HL-60 (cell line): Measurements from ENCODE around the gene ATXN7L1.

Experiments used
- DNase-seq, 2 experiments: peaks; one replicate each; pipeline ENCODE4 v3.0.0-alpha.2; 2010 to 2020; ENCODE audit warnings: low read depth in 1 of 2, low spot score in 1 of 2
- H3K27ac ChIP-seq: fragments of 250-450 bp; sonication (Bioruptor Pico); replicated peaks from 2 replicates; pipeline ENCODE4 v1.5.1; 2020; ENCODE audit warnings: mild to moderate bottlenecking, moderate library complexity
- H3K27me3 ChIP-seq: fragments of 250-450 bp; sonication (Bioruptor Pico); 2 replicates; pipeline ENCODE4 v1.5.1; 2021; ENCODE audit warnings: mild to moderate bottlenecking, moderate library complexity; ENCODE audit not compliant: insufficient read depth, poor library complexity, severe bottlenecking
- H3K4me3 ChIP-seq: replicated peaks from 2 replicates; pipeline ENCODE4 v1.5.1; 2011; ENCODE audit warnings: mild to moderate bottlenecking, control low read depth, low read length; ENCODE audit not compliant: insufficient read depth
- GABPA ChIP-seq: IDR thresholded peaks from 2 replicates; pipeline ENCODE4 v1.6.1; 2012; ENCODE audit warnings: low read depth
- POLR2AphosphoS5 ChIP-seq: IDR thresholded peaks from 2 replicates; pipeline ENCODE4 v1.6.1; 2012; ENCODE audit warnings: low read depth
- SPI1 ChIP-seq: IDR thresholded peaks from 2 replicates; pipeline ENCODE4 v1.6.1; 2012; ENCODE audit warnings: low read depth, mild to moderate bottlenecking, borderline replicate concordance
- TF ChIP-seq, protein P1 (sequence below): IDR thresholded peaks from 2 replicates; pipeline ENCODE4 v1.6.1; 2012; ENCODE audit warnings: low read depth; ENCODE audit not compliant: insufficient replicate concordance
- TF ChIP-seq, protein P2 (sequence below): IDR thresholded peaks from one replicate; pipeline ENCODE4 v1.5.1; 2011; ENCODE audit warnings: low read length, control low read depth, inconsistent platforms; ENCODE audit not compliant: insufficient read depth

The ATXN7L1 gene

DNA sequence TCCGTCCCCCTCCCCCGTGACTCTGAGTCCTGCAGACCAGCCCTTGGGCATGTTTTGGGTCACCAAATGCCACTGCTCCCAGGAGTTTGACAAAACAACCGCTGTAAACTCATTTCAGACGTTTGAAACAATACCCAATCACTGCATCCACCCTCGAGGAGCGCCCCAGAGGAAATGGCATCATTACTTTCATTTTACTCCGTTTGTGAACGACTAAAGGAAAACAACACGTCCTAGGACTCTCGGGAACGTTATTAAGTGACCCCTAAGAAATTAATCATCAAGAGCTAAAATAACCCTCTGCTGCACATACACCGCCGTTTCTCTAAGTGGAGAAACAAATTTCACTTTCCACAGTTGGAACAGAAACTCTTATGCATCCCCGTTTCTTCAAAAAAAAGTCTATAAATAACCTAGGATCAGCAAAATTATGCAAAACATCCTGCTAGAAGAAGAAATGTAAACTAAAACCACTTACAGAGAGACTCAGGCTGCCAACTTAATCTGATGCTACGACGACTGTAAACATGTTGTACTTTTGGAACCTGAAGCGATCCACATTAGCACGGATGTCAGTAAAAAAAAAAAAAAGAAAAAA is 185.2 kb downstream of the ATXN7L1 start:
- no peak for DNase-seq
- Histone ChIP-seq H3K4me3 (no peak overlapping the region), H3K27ac (no peak overlapping the region), H3K27me3 (no peaks in the 10 kb centered on the region)
- TF ChIP-seq SPI1 (no peak), POLR2AphosphoS5 (no peak), GABPA (no peak)
- TF ChIP-seq, protein P1, sequence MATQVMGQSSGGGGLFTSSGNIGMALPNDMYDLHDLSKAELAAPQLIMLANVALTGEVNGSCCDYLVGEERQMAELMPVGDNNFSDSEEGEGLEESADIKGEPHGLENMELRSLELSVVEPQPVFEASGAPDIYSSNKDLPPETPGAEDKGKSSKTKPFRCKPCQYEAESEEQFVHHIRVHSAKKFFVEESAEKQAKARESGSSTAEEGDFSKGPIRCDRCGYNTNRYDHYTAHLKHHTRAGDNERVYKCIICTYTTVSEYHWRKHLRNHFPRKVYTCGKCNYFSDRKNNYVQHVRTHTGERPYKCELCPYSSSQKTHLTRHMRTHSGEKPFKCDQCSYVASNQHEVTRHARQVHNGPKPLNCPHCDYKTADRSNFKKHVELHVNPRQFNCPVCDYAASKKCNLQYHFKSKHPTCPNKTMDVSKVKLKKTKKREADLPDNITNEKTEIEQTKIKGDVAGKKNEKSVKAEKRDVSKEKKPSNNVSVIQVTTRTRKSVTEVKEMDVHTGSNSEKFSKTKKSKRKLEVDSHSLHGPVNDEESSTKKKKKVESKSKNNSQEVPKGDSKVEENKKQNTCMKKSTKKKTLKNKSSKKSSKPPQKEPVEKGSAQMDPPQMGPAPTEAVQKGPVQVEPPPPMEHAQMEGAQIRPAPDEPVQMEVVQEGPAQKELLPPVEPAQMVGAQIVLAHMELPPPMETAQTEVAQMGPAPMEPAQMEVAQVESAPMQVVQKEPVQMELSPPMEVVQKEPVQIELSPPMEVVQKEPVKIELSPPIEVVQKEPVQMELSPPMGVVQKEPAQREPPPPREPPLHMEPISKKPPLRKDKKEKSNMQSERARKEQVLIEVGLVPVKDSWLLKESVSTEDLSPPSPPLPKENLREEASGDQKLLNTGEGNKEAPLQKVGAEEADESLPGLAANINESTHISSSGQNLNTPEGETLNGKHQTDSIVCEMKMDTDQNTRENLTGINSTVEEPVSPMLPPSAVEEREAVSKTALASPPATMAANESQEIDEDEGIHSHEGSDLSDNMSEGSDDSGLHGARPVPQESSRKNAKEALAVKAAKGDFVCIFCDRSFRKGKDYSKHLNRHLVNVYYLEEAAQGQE, result no peak
- TF ChIP-seq, protein P2, sequence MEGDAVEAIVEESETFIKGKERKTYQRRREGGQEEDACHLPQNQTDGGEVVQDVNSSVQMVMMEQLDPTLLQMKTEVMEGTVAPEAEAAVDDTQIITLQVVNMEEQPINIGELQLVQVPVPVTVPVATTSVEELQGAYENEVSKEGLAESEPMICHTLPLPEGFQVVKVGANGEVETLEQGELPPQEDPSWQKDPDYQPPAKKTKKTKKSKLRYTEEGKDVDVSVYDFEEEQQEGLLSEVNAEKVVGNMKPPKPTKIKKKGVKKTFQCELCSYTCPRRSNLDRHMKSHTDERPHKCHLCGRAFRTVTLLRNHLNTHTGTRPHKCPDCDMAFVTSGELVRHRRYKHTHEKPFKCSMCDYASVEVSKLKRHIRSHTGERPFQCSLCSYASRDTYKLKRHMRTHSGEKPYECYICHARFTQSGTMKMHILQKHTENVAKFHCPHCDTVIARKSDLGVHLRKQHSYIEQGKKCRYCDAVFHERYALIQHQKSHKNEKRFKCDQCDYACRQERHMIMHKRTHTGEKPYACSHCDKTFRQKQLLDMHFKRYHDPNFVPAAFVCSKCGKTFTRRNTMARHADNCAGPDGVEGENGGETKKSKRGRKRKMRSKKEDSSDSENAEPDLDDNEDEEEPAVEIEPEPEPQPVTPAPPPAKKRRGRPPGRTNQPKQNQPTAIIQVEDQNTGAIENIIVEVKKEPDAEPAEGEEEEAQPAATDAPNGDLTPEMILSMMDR, result no peak

DNA sequence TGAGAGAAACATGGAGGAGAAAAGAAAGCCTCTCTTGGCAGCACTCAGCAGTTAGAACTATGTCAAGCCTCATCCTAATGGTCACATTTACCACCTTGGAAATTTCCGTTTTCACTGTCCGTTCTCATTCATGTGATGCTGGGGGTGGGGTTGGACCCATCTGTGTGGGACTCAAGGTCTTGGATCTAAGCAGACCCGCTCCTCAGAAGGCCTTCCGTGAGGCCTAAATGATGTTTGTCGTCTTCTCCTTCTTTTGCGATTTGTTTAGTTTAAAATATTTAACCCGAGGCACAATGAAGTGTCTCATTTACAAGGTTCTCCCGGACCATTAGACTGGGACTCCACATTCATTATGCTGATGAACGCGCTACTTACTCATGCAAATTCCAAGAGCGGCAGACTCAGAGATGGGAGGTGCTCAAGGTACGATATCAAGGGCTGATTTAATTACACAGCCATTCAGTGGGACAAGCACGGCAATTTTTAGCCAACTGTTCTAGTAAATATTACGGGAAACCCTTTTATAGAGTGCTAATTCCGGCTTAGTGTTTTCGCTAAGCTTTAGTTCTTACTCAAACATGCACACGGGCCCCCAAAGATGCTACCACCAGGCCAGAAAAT is 186.0 kb downstream of the ATXN7L1 start:
- no peak overlapping the region for H3K4me3 ChIP-seq
- TF ChIP-seq, protein P2, result no peak
- TF ChIP-seq, protein P1, result no peak
- TF ChIP-seq SPI1, result no peak
- TF ChIP-seq POLR2AphosphoS5, result no peak
- TF ChIP-seq GABPA, result no peak
- DNase-seq, result no peak
- no peak overlapping the region for H3K27ac ChIP-seq
- no peaks in the 10 kb centered on the region for H3K27me3 ChIP-seq

DNA sequence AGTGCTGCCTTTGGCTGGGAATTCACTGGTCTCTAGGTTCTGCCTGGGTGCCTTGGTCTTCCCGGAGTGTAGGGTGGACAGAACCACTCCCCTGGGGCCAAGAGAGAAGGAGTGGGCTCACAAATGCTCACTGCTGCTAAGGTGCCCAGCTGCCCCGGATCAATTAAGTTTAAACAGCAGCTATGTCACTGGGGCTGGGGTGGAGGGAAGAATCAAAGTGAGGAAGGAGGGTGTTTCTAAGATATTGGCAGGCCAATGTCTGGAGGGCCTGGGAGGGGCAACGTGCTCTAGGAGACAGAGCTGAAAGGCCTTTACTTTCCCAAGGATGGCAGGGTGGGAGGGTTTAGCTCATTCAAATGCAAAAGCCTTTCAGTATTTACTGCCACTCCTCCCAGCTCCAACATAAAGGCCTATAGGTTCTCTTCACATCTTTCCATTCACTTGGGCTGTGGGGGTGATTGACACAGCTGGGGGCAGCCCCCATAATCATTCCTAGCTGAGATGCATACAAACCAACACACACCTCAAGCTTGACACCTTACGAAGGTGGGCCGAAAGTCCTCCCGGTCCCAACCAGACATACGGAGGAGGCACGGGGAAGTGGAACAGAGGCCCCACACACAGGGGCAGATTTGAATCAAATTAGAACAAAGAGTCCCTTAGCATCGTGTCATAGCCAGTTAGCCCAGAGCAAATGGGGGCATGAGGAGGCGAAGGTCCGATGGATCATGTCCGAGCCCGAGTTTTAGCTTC is 187.2 kb downstream of the ATXN7L1 start:
- TF ChIP-seq SPI1 (no peak), GABPA (no peak), POLR2AphosphoS5 (no peak)
- TF ChIP-seq, protein P2, result no peak
- TF ChIP-seq, protein P1, result no peak

More for the DNA sequence above, 187.2 kb downstream of the ATXN7L1 start:
- Histone ChIP-seq H3K27me3 (no peaks in the 10 kb centered on the region), H3K27ac (no peak overlapping the region), H3K4me3 (no peak overlapping the region)
- DNase-seq, result no peak
